ENCODE results near the gene C22orf15. TPM values are rescaled to one million over a fixed set of nuclear protein-coding genes. Genes with fewer than 3 reads are reported as not detected.
A peak's percentile ranks its signal among the peaks of the same experiment; 100 is the strongest.

Gene C22orf15
- total RNA-seq, 1 experiment from 2014 or later, result 0.81 TPM

- Mint-ChIP-seq H3K36me3 (ENCODE audit: insufficient read depth in 1 of 3, low read depth in 3 of 3) (peaks cover 10 to 32% (median 29%) of the 10 kb centered on the region in 3 experiments; a peak in 6 of 7 replicates), H3K4me1 (peaks cover 22 to 30% of the 10 kb centered on the region in 2 experiments), H3K9me3 (no peaks in the 10 kb centered on the region), H3K27me3 (ENCODE audit: low read depth) (no peaks in the 10 kb centered on the region), H3K4me3 (peak overlapping the region in 1 of 2 experiments; percentile 45; a peak in 2 of 5 replicates), H3K27ac (no peak overlapping the region; a peak in 1 of 7 replicates)
- H3K56ac ChIP-seq (ENCODE audit: insufficient read length, low read depth, low read length), result no peak overlapping the region
- H3K23ac ChIP-seq (ENCODE audit: insufficient read length, low read depth, low read length), result no peak overlapping the region
- H3K4me1 ChIP-seq (ENCODE audit: insufficient read depth, low read length), result peaks cover 2% of the 10 kb centered on the region; the same call in 1 of the 2 replicates
- no peak overlapping the region for H2BK15ac ChIP-seq (ENCODE audit: low read depth, low read length)
- H4K91ac ChIP-seq (ENCODE audit: insufficient read length, low read depth, low read length), result no peak overlapping the region
- H3K79me2 ChIP-seq (ENCODE audit: insufficient read depth, low read length), result peaks cover 16% of the 10 kb centered on the region; the same call in 1 of the 2 replicates
- peaks cover 2% of the 10 kb centered on the region for H3K23me2 ChIP-seq (ENCODE audit: insufficient read length, low read depth, low read length, poor library complexity, severe bottlenecking)
- peak; percentile 34 for DNase-seq
- H3K18ac ChIP-seq (ENCODE audit: insufficient read length, low read depth, low read length), result no peak overlapping the region
- no peak overlapping the region for H2BK20ac ChIP-seq (ENCODE audit: low read depth, low read length, poor library complexity, severe bottlenecking)
- no peak overlapping the region for H3K4ac ChIP-seq (ENCODE audit: low read depth, low read length)
- no CpG with 5 or more reads among the region's 4 CpGs for WGBS (ENCODE audit: extremely low coverage, insufficient read length, low lambda C conversion rate)
- no peak overlapping the region for H3K9ac ChIP-seq (ENCODE audit: extremely low read depth, insufficient read length, low read length)
- no peak overlapping the region for H3T11ph ChIP-seq (ENCODE audit: low read length)
- no peaks in the 10 kb centered on the region for H4K20me1 ChIP-seq (ENCODE audit: control insufficient read depth, insufficient read depth, insufficient read length)
- no peak overlapping the region for H3K27ac ChIP-seq (ENCODE audit: insufficient read length, low read depth, low read length)
- H3K9me3 ChIP-seq (ENCODE audit: control insufficient read depth, low read depth, low read length), result no peaks in the 10 kb centered on the region
- H2BK12ac ChIP-seq (ENCODE audit: insufficient read length, low read depth, low read length), result no peak overlapping the region
- no peaks in the 10 kb centered on the region; the same call in 1 of the 2 replicates for H3K27me3 ChIP-seq (ENCODE audit: insufficient read depth, low read length)
- no peak overlapping the region for H4K5ac ChIP-seq (ENCODE audit: insufficient read length, low read depth, low read length)
- no peaks in the 10 kb centered on the region for H3K79me1 ChIP-seq (ENCODE audit: insufficient read depth, low read depth, low read length, poor library complexity, severe bottlenecking)
- H2BK5ac ChIP-seq (ENCODE audit: insufficient read length, low read length), result no peak overlapping the region
- no peak overlapping the region for H3K14ac ChIP-seq (ENCODE audit: insufficient read depth, low read length)
- no peak overlapping the region for H3K4me2 ChIP-seq (ENCODE audit: insufficient read depth, insufficient read length, low read length)
- no peak overlapping the region for H2BK120ac ChIP-seq (ENCODE audit: low read depth, low read length, poor library complexity, severe bottlenecking)
- H4K8ac ChIP-seq (replicated peaks; ENCODE audit: insufficient read length, low read depth, low read length), result no peak overlapping the region
- H2AK5ac ChIP-seq (ENCODE audit: insufficient read length, low read length), result no peak overlapping the region
- H2AFZ ChIP-seq (ENCODE audit: low read length), result no peak overlapping the region
- no peak for TF ChIP-seq CTCF (conservative IDR thresholded peaks at IDR 0.05)
Measured at GRCh38 chr22:23789121-23789520, 26.3 kb downstream of the C22orf15 start.
